ENCODE measurements around the gene CTCFL.
"Not testable (repeated sequence)": the region's sequence is repeated elsewhere in the genome, so short reads cannot be mapped to it uniquely, and the experiment has no call there.

CTCFL gene

DNA sequence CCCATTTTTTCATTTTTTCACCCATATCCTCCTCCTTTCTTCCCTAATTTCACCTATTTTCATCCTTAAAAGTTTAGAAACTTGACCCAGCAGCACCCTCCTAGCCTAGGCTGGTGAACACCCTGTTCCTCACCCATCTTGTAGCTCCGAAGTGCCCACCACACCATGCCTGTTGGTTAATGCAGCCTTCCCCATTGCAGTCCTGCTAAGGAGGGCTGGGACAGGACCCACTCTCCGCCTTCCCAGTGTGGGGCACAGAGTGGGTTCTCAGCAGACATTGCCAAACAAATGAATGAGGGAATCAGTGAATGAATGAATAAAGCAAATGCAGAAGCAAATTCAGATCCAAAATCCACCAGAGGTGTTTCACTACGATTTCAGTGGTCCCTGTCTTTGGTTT is 45.7 kb downstream of the CTCFL start:
- DNase-seq: peak; percentile 6

DNA sequence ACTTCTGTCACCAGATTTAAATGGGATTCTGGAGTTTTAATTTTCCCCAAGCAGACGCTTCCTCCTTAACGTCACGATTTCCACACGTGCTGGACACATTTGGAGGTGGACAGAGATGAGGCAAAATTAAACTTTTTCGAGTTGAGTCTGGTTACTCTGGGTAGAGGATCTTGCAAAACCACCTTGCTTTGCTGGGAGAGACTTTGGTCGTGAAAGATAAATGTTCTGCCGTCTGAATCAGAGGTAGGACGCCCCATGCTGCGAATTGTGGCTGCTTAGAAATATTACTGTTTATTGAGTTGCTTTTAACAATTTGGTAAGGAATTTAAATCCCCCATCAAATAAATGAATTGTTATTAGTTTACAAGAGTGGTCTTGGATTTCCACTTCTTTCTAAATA is 46.8 kb downstream of the CTCFL start:
- peak; percentile 11 for DNase-seq

DNA sequence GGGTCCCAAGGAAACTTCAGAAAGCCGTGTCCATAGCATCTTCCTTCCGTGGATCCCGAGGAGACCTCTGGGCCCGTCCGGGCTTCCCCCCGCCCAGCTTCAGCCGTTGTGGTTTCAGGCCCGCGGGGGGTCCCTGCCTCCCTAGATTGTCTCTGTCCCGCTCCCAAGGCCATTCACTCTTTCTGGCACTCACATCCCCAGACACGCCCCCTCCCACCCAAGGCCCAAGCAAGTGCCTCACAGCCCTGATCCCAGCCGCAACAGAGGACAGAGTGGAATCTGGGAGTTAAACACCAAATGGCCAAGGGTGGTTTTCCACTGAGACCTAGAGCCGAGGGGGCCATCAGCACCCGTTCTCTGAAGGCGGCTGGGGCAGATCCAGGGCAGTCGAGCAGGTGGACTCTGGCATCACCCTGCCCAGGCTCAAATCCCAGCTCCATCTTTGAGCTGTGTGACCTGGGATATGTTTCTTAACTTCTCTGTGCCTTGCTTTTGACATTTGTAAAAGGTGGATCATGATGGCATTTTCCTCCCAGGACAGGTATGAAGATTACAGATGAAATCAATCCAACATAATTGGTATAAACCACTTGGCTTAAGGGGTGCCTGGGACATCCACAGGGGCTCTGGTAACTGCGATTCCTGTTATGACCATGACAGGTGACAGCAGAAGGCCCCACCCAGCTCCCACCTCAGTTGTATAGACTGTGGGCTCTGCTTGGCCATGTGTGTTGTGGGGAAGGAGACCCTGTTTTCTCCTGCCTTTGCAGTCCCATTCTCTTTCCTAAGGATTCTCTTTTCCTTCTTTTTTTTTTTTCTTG is 48.1 kb downstream of the CTCFL start:
- no peak for DNase-seq

DNA sequence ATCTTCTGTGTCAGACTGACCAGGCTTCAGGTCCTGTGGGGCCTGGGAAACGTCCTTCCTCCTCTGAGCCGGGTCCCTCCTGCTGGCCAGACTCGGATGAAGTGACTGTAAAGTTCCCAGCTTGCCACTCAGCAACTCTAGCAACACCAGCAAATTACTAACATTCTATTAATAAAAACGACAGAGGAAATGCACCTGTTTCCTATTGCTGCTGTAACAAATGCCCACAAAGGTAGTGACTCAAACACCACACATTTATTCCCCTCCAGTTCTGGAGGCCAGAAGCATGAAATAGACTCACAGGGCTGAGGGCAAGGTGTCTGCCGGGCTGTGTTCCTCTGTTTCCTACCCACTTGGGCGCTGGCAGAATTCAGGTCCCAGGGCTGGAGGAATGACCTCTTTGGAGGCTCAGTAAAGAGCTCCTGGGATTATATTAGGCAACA is 48.8 kb downstream of the CTCFL start:
- DNase-seq: no peak

DNA sequence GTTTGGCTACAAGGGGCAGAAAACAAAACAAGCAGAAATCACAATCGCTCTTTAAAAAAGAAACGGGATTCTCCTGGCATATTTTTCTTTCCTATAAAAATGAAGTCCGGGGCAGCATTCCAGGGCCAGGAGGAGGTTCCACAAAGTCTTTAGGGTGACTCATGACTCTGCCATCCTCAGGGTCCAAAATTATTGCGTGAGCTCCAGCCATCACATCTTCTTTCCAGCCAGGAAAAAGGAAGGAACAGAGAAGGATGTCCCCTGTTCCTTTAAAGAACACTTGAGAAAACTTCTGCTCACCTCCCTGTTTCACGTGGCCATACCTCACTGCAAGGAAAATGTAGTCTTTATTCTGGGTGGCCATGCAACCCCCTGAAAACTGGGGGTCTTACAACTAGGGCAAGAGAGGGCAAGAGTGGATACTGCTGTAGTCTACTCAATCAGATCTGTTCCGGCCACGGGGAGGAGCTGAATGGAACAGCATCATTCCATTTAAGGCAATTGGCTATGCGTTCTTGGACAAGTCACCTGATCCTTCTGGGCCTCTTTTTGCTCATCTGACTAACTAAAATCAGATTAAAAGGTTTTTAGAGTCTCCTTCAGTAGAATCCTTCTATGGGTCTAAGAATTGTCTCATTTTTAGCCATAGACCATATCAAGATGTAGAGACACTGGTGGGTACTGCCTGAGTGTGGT is 49.4 kb downstream of the CTCFL start:
- no peak for DNase-seq

DNA sequence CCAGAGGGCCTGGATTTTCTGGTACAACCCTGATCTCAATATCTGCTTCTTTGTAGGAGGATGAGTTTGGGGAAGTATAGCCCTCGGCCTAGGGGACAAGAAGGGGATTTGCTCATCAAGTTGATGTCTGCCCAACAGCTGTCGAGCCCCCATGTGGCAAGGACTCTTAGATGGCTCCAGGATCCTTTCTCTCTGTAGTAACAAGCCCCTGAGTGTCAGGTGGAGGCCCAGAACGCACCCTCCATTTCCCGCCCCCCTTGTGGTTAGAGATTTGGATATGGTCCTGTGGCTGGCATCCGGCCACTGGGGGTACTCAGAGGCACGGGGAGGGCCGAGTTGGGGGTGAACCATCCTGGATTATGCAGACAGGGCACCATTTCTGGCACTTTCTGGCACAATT is 50.1 kb downstream of the CTCFL start:
- DNase-seq: no peak

DNA sequence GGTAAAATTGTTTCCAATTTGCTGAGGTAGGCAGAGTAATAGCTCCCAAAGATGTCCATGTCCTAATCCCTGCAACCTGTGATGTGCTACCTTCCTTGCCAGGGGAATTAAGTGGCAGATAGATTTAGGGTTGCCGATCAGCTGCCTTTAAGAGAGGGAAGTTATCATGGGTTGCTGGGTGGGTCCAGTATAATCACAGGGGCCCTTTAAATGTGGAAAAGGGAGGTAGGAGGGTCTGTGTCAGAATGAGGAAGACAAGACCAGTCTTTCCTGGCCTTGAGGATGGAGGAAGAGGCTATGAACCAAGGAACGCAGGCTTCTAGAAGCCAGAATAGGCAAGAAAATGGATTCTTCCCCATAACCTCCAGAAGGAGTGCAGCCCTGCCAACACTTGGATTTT is 50.7 kb downstream of the CTCFL start:
- no peak for DNase-seq

DNA sequence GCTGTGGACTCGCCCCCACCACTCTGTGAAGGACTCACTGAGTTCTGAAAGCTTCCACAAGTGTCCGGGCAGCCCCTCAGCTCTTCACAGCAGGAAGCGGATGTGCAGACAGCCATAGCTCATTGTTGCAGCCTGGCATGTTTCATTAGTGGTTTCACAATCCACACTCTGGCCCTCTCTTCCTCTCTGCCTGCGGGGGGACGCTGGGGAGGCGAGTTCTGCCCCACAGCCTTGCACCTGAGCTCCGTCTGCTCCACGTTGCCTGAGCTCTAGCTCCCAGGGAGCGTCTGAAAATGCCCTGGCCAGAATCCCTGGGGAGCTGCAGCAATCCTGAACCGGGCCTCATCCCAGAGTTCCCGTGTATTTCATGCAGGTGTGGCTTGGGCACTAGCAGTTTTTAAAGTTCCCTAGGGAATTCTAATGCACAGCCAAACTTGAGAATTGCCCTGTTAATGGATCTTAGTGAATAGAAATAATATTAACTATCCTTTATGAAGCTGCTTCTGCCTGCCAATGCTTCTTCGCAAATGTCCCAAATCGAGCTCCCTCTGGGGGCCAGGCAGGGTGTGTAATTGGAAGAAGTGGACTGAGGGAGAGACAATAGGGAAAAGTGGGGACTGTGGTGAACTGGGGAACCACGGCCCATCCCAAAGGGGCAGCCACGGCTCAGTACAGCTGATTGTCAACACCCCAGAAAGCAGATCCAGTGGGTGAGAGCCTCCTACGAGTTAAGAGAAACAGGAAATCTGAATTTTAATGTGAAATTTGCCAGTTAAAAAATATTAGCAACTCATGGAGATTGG is 51.5 kb downstream of the CTCFL start:
- DNase-seq: no peak

DNA sequence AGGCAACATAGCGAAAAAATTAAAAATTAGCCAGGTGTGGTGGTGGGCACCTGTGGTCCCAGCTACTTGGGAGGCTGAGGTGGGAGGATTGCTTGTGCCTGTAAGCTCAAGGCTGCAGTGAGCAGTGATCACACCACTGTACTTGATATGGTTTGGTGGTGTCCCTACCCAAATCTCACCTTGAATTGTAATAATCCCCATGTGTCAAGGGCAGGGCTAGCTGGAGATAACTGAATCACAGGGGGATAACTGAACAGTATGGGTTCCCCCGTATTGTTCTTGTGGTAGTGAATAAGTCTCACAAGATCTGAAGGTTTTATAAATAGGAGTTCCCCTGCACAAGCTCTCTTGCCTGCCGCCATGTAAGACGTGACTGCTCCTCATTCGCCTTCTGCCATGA is 52.5 kb downstream of the CTCFL start:
- not testable (repeated sequence) for DNase-seq

DNA sequence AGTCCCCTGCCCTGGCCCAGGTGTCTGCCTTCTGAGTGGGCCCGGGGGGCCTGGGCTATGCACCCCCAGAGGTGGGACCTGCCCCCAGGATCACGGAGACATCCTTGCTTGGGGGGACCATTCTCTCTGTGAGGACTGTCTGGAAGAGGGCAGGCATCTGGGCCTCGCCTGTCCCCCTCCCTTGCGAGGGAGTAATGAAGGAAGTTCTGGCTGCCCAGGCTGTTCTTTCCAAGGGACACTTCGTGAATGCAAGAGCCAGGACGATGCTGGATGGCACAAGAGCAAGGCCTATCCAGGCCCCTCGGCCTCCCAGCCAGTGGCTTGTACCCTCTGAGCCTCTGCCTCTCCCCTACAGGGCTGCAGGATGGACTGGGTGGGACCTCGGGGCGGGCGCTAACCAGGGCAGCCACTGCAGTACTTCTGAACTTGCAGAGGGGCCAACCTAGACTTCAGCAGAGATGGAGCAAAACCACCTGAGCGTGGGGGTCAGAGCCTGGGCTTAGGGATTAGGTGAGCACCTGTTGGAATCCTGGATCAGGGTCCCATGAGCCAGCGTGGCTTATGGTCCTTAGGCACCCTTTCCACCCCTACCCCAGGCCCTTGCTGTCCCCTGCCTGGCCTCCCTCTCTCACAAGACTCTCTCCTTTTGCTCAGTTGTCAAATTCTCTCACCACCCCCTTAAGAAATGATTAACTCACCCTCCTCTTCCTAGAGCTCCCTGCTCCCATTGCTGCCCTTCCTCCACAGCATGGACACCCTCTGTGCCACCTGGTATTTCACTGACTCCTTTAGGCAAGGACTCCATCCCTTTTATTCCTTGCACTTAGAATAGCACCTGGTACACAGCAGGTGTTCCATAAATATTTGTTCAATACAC is 53.2 kb downstream of the CTCFL start:
- peak; percentile 10 for DNase-seq

DNA sequence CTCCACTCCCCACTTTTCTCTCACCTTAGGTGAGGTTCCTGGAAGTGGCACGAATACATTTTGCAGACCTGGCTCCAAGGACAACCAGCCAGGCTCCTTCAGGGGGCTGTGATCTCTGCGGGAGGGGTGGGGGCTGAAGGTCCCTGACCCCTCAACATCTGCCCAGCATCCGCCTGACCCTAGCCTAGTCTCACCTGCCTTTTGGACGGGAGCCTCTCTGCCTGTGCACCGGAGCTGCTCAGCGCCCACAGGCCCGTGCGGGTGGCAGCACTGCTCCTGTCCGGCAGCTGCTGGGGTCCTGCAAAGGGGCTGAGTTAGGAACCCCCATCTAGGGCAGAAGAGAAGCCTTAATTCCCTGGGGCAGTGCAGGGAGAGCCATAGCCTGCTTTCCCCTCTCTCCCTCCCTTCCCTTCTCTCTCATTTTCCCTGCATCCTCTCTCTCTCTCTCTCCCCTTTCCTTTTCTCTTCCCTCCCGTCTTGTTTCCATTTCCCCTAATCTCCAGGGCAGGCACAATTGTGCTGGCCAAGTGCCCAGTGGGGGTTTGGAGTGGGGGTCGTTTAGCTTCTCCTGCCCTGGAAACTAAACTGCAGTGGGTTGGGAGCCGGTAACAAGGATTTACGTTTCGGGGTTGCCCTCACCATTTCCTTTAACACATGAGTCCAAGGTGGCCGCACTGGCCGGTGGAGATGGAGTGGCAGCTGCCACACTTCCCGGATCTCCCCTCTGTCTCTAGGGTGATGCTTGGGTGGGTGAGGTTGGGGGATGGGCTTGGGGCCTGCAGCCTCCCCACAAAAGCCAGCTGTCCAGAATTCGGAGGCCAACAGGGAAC is 54.1 kb downstream of the CTCFL start:
- peak; percentile 19 for DNase-seq

DNA sequence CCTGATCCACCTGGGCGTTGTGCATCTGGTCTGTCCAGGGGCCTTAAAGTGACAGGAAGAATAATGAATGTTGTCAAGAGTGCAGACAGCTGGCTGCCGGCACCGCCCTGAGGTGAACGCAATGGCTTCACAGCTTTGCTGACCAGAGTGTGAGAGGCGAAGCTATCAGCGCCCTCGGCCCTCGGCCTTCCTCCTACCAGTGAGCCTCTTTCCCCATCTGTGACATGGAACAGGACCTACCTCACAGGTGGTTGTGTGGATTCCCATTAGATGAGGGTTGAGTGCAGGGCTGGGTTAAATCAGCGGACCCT is 54.8 kb downstream of the CTCFL start:
- DNase-seq: peak; percentile 8

DNA sequence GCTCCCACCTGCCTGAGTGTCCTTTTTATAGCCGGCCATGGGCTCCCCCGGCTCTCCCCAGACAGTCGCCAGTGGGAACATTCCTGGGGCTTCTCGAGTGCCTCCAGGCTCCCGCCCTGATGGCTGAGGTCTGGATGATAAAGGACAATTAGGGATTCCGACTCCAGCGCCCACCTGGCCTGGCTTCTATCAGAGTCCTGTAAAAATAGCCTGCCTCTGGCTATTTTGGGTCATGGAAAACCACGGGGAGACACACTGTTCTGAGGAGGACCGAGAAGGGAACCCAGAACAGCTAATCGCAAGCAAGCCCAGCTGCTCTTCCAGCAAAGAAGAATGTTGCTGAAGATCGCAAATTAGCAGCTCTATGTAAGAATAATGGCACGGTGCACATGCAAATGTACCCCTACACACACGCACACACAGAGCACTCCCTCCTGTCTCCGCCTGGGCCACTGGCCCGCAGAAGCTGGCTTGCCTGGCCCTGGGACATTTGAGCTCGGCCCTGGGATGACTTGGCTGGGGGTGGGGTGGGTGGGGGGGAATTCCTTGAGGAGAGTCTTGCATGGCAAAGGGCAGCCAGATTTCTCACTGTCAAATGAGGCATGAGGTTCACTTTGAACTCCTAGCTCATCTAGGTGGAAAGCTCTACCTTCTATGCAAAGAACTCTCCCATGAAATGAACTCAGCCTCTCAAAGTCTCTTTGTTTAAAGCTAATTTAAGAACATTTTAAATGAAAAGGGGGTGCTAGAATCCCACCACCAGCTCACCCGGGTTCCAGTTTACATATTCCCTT is 55.3 kb downstream of the CTCFL start:
- DNase-seq: peak; percentile 21

DNA sequence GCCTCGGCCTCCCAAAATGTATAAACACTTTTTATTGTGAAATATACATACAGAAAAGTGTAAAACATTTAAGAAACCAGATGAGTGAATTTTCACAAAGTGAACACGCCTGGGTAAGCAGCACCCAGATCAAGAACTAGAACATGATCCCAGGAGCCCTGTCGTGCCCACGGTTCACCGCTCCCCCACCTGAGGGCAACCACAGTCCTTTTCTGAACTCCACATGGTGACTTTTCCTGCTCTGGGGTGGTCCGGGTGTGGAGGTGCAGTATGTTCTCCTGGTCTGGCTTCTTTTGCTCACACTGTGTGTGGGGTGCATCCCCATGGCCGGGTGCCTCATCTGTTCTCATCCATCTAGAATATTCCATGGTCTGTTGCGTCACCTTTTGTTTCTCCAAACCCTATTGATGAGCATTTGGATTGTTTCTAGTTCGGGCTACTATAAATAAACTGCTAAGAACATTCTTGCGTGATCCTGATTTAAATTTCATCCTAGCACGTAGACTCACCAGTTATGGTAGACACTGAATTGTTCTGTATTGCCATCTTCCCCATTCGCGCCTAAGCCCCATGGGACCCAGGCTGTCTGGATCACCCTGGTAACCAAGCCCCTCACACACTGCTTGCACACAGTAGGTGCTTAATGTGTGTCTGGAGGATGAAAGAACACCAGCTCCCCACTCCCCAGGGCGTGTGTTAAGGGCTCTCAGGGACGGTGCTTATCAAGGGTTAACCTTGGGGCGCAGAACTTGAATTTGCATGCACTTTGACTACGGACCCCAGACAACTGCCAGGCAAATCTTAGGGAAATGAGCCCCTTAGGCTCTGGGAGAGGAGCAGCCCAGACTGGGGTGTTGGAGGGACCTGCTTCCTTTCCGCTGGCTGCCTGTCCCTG is 56.2 kb downstream of the CTCFL start:
- peak; percentile 2 for DNase-seq

DNA sequence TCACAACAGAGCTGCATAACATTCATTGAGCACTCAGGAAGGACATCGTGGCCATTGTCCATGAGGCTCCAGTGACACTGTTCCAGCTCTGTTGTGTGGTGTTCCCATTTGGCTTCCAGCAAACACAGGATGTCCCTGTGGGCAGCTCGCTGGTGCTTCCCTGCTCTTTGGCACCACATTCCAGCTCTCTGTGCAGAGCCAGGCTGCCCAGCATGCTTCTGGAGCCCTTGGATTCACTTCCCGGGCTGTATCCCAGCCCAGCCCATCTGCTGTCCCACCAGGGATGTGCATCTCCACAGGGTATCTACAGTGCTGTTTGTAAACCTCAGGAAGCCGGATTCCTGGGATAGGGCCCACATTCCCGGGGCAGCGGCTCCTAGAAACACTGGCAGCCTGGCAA is 57.2 kb downstream of the CTCFL start:
- peak; percentile 9 for DNase-seq

DNA sequence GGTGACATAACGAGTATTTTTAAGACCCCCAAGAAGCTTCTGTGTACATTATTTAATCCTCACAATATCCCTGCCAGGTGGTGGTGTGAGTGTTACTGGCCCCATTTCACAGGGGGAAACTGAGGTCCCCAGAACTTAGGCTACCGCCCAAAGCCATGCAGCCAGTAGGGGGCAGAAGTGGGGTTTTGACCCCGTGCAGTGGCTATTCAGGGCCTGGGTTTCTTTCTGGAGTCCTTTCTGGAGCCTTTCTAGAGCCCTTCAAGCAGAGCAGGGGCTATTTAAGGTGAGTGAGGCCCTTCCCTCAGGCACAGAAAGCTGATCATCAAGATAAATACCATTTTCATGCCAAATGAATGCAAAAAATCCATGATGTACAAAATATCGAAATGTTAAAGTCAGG is 59.0 kb downstream of the CTCFL start:
- no peak for DNase-seq

DNA sequence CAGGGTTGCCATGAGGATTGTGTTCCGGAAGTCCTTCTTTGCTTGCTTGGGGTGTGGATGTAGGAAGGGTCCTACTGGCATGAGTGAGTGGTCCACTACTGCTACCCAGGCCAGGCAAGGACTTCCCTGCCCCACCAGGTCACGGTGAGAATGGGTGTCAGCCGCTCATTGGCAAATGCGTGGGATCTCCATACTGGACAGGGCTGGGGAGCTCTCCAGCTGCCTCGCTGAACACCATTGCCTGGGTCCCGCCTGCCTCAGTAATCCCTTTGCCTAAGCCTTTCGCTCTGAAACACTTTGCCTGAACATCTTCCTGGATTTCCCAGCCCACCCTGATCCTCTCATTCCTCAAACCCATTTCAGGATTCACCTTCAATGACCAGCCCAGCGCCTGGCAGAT is 59.5 kb downstream of the CTCFL start:
- peak; percentile 10 for DNase-seq

DNA sequence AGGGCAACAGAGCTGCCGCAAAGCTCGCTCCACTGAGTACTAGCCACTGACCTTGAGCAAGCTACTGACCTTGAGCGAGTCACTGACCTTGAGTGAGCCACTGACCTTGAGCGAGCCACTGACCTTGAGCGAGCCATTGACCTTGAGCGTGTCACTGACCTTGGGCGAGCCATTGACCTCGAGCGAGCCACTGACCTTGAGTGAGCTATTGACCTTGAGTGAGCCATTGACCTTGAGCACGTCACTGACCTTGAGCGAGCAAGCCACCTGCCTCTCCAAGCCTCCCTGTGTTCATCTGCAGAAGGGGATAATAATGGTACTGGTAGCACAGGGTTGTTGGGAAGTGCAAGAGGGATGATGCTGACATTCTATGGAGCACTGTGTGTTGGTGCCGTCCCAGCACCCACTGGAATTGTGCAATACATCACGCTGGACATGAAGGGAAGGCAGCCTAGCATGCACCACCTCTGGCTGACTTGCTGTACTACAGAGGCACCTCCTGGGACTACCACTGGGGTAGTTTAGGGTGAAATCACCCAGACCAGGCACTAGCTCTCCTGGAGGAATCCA is 60.2 kb downstream of the CTCFL start:
- DNase-seq: peak; percentile 11

DNA sequence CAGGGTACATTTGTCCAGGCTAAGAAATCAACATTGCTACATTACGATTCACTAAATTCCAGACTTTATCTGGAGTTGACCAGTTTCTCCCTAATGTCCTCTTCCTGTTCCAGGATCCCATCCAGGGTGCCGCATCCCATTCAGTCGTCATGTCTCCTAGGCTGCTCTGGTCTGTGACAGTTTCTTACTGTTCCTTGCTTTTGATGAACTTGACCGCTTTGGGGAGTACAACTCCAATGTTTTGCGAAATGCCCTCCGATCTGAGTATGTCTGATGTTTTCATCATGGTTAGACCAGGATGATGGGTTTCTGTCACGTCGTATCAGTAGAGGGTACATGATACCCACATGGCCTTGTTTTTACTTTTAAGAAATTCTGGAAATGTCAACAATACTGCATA is 62.2 kb downstream of the CTCFL start:
- no peak for DNase-seq

DNA sequence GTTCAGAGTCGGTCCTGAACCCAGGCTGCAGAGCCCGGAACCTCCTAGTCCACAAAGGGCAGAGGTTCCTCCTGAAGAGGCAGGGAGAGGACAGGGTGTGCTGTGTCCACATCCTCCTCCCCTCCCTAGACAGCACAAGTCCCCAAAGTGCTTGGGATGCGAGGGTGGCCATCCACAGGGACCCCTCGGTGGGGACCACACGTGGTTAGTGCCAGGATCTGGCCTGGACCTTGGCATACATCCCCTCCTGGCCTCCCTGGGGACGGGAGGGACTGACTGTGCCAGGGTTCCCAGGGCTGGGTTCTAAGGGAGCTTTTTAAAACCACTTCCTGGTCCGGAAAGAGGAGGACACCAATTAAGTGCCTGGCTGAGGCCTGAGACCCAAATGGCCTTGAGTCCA is 63.2 kb downstream of the CTCFL start:
- no peak for DNase-seq
